GM12878 (cell line): Measurements from ENCODE around the gene PITRM1. TPM values are rescaled to one million over a fixed set of nuclear protein-coding genes. Genes with fewer than 3 reads are reported as not detected.

Experiments
- ATAC-seq: fragments of 200-7000 bp; cut with Tn5 transposase; 3 replicates; pipeline ENCODE4 v1.9.1; 2020; ENCODE audit warnings: mild to moderate bottlenecking, moderate library complexity
- BruUV-seq: library from RNA; stranded (reverse); fragments of 400-500 nt; replicated peaks from 2 replicates; lab custom pipeline; 2021; lab: Mats Ljungman, UMichigan
- CTCF ChIA-PET: fragments of 300-600 bp; sonication (Branson Sonifier 250); formaldehyde crosslinking; extraction: SDS; loops from one replicate; lab custom pipeline; 2021; ENCODE audit warnings: inconsistent platforms; lab: Yijun Ruan, JAX
- POLR2A ChIA-PET: fragments of 350-600 bp; formaldehyde crosslinking; extraction: SDS; loops from one replicate; lab custom pipeline; 2021; ENCODE audit warnings: inconsistent platforms; lab: Charles Lee
- RAD21 ChIA-PET: fragments of 300-600 bp; sonication (Branson Sonifier 250); formaldehyde crosslinking; loops from one replicate; lab custom pipeline; 2023; ENCODE audit warnings: antibody characterized with exemption; ENCODE audit not compliant: unreplicated experiment; lab: Charles Lee
- SMC1A ChIA-PET: fragments of 300-600 bp; sonication (Branson Sonifier 250); formaldehyde crosslinking; loops from one replicate; lab custom pipeline; 2023; ENCODE audit not compliant: unreplicated experiment, uncharacterized antibody; lab: Charles Lee
- DNase-seq: peaks from one replicate; pipeline ENCODE4 v3.0.0-alpha.2; 2011; ENCODE audit warnings: low read depth, low spot score
- FAIRE-seq: peaks from 3 replicates; lab custom pipeline; 2011; peaks lifted over from hg19 to GRCh38; lab: Jason Lieb, UNC
- H2AFZ ChIP-seq: 2 replicates; pipeline ENCODE4 v1.6.0; 2011; ENCODE audit warnings: low read depth, low read length, control low read depth; ENCODE audit not compliant: control insufficient read depth
- H3K27ac ChIP-seq: 2 replicates; pipeline ENCODE4 v1.5.1; 2011; ENCODE audit warnings: control low read depth; ENCODE audit not compliant: control insufficient read depth, insufficient read depth
- H3K27me3 ChIP-seq, 2 experiments: replicated peaks in 1 of 2; 2 replicates each; pipeline versions ENCODE4 v1.6.0 to v1.6.1; 2011; ENCODE audit warnings: low read length in 1 of 2; ENCODE audit not compliant: control insufficient read depth in 2 of 2, insufficient read depth in 2 of 2
- H3K36me3 ChIP-seq, 2 experiments: 2 replicates each; pipeline ENCODE4 v1.5.1; 2011; ENCODE audit warnings: low read length in 1 of 2; ENCODE audit not compliant: control insufficient read depth in 2 of 2, insufficient read depth in 2 of 2
- H3K4me1 ChIP-seq: 2 replicates; pipeline ENCODE4 v1.6.1; 2011; ENCODE audit warnings: mild to moderate bottlenecking, low read length, moderate library complexity, mixed read lengths; ENCODE audit not compliant: control insufficient read depth, insufficient read depth
- H3K4me2 ChIP-seq: 2 replicates; pipeline ENCODE4 v1.6.0; 2011; ENCODE audit warnings: control low read depth; ENCODE audit not compliant: control insufficient read depth, insufficient read depth
- H3K4me3 ChIP-seq: fragments of 200-600 bp; sonication (generic); 2 replicates; pipeline ENCODE4 v1.5.1; 2016
- H3K79me2 ChIP-seq: 2 replicates; pipeline ENCODE4 v1.6.0; 2011; ENCODE audit warnings: low read length; ENCODE audit not compliant: control insufficient read depth, insufficient read depth
- H3K9ac ChIP-seq: 2 replicates; pipeline ENCODE4 v1.8.0; 2011; ENCODE audit warnings: low read length, control low read depth, mixed read lengths; ENCODE audit not compliant: control insufficient read depth, insufficient read depth
- H3K9me3 ChIP-seq: replicated peaks from 3 replicates; pipeline ENCODE4 v1.5.1; 2011; ENCODE audit warnings: mild to moderate bottlenecking, low read length; ENCODE audit not compliant: control insufficient read depth, insufficient read depth
- H4K20me1 ChIP-seq: 2 replicates; pipeline ENCODE4 v1.6.0; 2011; ENCODE audit not compliant: control insufficient read depth, insufficient read depth
- ESRRA ChIP-seq: IDR thresholded peaks from 2 replicates; pipeline ENCODE4 v1.6.1; 2012; ENCODE audit warnings: mild to moderate bottlenecking, low read length, improper control_type of control experiment
- EZH2 ChIP-seq: IDR thresholded peaks from 2 replicates; pipeline ENCODE4 v1.6.1; 2012; ENCODE audit warnings: low read depth, mild to moderate bottlenecking, control low read depth, inconsistent platforms, low read length, borderline replicate concordance; ENCODE audit not compliant: control insufficient read depth
- IRF3 ChIP-seq: fragments of 450-650 bp; IDR thresholded peaks from 2 replicates; pipeline ENCODE4 v1.6.1; 2014; ENCODE audit warnings: mild to moderate bottlenecking
- JUND ChIP-seq: IDR thresholded peaks from 2 replicates; pipeline ENCODE4 v1.6.1; 2012; ENCODE audit warnings: low read depth, mild to moderate bottlenecking, low read length, improper control_type of control experiment, moderate library complexity
- TAF1 ChIP-seq: IDR thresholded peaks from 2 replicates; pipeline ENCODE4 v1.6.1; 2011; ENCODE audit warnings: mild to moderate bottlenecking, low read depth, low read length, borderline replicate concordance
- ZNF592 ChIP-seq: fragments of 450-650 bp; IDR thresholded peaks from 2 replicates; pipeline ENCODE4 v1.6.1; 2017; ENCODE audit warnings: mild to moderate bottlenecking, moderate library complexity
- WGBS: methylation state at CpG from one replicate; pipeline ENCODE4 v1.1.6; 2016; ENCODE audit warnings: low lambda C conversion rate; ENCODE audit not compliant: insufficient replicate concordance, insufficient coverage; ENCODE audit errors: missing lambda C conversion rate; 5-methylcytosine and 5-hydroxymethylcytosine counted together
- in situ Hi-C: fragments of 300-500 bp; cut with MboI; formaldehyde crosslinking; loops from 9 replicates; pipeline ENCODE4 v1.14.3; 2018; ENCODE audit warnings: mixed read lengths
- intact Hi-C: fragments of 100-400 bp; cut with micrococcal nuclease; formaldehyde crosslinking; loops from one replicate; pipeline ENCODE4 v1.14.2; 2022; ENCODE audit not compliant: unreplicated experiment
- polyA plus RNA-seq, 11 experiments: library from polyadenylated mRNA; depleted of rRNA in 4 of 11; unstranded in 6 of 11; stranded (reverse) in 5 of 11; fragments of >200 nt; fragmentation: Nextera tagmentation in 4 of 11; fragmentation: Illumina TruSeq in 1 of 11; extraction: Ambion mirVana in 4 of 11; extraction: Trizol in 1 of 11; gene quantifications; 1 replicate in 1 of 11; 2 replicates in 10 of 11; pipeline versions ENCODE4 v1.2.1 to v1.2.3, GENCODE V29; 2011 to 2016; ENCODE audit warnings: inconsistent platforms in 2 of 11, missing spikeins in 2 of 11, low read depth in 1 of 11
- total RNA-seq, 4 experiments: library from RNA; depleted of rRNA in 3 of 4; stranded (reverse); fragments of >200 nt in 3 of 4; fragmentation: Illumina TruSeq in 1 of 4; extraction: Trizol in 1 of 4; gene quantifications; 2 replicates each; pipeline versions ENCODE4 v1.2.1 to v1.2.3, GENCODE V29; 2013 to 2021

Gene PITRM1
- total and polyA plus RNA-seq, 10 of the 15 experiments (the other 5 are each of a cell fraction or from before 2014, with no cell fraction given): 15.5 to 53.0 (median 45.0) TPM

GRCh38 chr10:3090388-3090787 is 82.2 kb downstream of the PITRM1 start:
- intact Hi-C loops: no loop called here

More at GRCh38 chr10:3090388-3090787, 82.2 kb downstream of the PITRM1 start:
- POLR2A ChIA-PET: no interaction called here
- no peak overlapping the region for H3K9ac ChIP-seq
- in situ Hi-C loops: no loop called here
- no peak overlapping the region for H3K27ac ChIP-seq
- no peak overlapping the region for H3K4me3 ChIP-seq
- SMC1A ChIA-PET: no interaction called here
- RAD21 ChIA-PET: no interaction called here
- CTCF ChIA-PET: no interaction called here
- H3K4me2 ChIP-seq: no peak overlapping the region
- FAIRE-seq (no peak), ATAC-seq (no peak)
- peaks cover 21% of the 10 kb centered on the region for H3K4me1 ChIP-seq
- peaks cover 13 to 21% of the 10 kb centered on the region in 2 experiments for H3K36me3 ChIP-seq
- H3K27me3 ChIP-seq: no peaks in the 10 kb centered on the region
- no peaks in the 10 kb centered on the region for H3K9me3 ChIP-seq
- no peak overlapping the region for H2AFZ ChIP-seq
- over 99% methylated on average over 11 of the region's 12 CpGs for WGBS
- no peak for TF ChIP-seq EZH2
- TF ChIP-seq ESRRA: no peak
- TF ChIP-seq IRF3: no peak
- no peak for TF ChIP-seq ZNF592
- no peak for TF ChIP-seq JUND
- TF ChIP-seq TAF1: no peak
- TF ChIP-seq, all 136 proteins: peak for 0
- peaks cover 10% of the 10 kb centered on the region for H4K20me1 ChIP-seq
- DNase-seq: no peak
- no TSS peak for BruUV-seq
- peaks cover 54% of the 10 kb centered on the region for H3K79me2 ChIP-seq

Other genes with a start within 250 kb of the PITRM1 start
- 111 and 118 TPM in 2 replicates for gene PFKP, start 105.2 kb downstream of the PITRM1 start, total RNA-seq (2014; rRNA removed)
- 69.5 and 79.2 TPM in 2 replicates for gene PFKP, start 105.2 kb downstream of the PITRM1 start, total RNA-seq (2014; rRNA removed; fragmentation: Illumina TruSeq; extraction: Trizol)
- 129 and 130 TPM in 2 replicates for gene PFKP, start 105.2 kb downstream of the PITRM1 start, total RNA-seq (2021)
- gene PFKP, start 105.2 kb downstream of the PITRM1 start, polyA plus RNA-seq (2011; rRNA removed): 107 and 145 TPM in 2 replicates
- gene PFKP, start 105.2 kb downstream of the PITRM1 start, polyA plus RNA-seq (2014; fragmentation: Illumina TruSeq; extraction: Trizol): 61.8 and 62.4 TPM in 2 replicates
- 10 to 100 TPM; 27.0 to 45.0 TPM for gene PFKP, start 105.2 kb downstream of the PITRM1 start, polyA plus RNA-seq (2014; fragmentation: Nextera tagmentation; extraction: Ambion mirVana)
- 90.7 and 99.9 TPM in 2 replicates for gene PFKP, start 105.2 kb downstream of the PITRM1 start, polyA plus RNA-seq (2014; rRNA removed)
- gene PFKP, start 105.2 kb downstream of the PITRM1 start, polyA plus RNA-seq (2016; fragmentation: Nextera tagmentation; extraction: Ambion mirVana): 100 to 1,000 TPM; 101 to 111 TPM